Sigmoid colon (tissue), 4 donors: ENCODE results near the gene TGIF2.

ENCODE experiments used
- POLR2A ChIP-seq, 2 donors: fragments of 450-650 bp; IDR thresholded peaks; one replicate each; pipeline ENCODE4 v1.6.1; 2016; ENCODE audit warnings: antibody characterized with exemption in 2 of 2, mild to moderate bottlenecking in 2 of 2, moderate library complexity in 2 of 2
- POLR2AphosphoS5 ChIP-seq, 4 donors: sonication (generic); formaldehyde crosslinking; IDR thresholded peaks; one replicate each; pipeline ENCODE4 v1.6.1; 2017; ENCODE audit warnings: antibody characterized with exemption in 4 of 4
- TF ChIP-seq, protein P1 (sequence below), 4 experiments: fragments of 450-650 bp in 3 of 4; fragments of 200-600 bp in 1 of 4; IDR thresholded peaks; one replicate each; pipeline ENCODE4 v1.5.1; 2016 to 2019; ENCODE audit warnings: antibody characterized with exemption in 4 of 4, mild to moderate bottlenecking in 3 of 4, moderate library complexity in 2 of 4

DNA sequence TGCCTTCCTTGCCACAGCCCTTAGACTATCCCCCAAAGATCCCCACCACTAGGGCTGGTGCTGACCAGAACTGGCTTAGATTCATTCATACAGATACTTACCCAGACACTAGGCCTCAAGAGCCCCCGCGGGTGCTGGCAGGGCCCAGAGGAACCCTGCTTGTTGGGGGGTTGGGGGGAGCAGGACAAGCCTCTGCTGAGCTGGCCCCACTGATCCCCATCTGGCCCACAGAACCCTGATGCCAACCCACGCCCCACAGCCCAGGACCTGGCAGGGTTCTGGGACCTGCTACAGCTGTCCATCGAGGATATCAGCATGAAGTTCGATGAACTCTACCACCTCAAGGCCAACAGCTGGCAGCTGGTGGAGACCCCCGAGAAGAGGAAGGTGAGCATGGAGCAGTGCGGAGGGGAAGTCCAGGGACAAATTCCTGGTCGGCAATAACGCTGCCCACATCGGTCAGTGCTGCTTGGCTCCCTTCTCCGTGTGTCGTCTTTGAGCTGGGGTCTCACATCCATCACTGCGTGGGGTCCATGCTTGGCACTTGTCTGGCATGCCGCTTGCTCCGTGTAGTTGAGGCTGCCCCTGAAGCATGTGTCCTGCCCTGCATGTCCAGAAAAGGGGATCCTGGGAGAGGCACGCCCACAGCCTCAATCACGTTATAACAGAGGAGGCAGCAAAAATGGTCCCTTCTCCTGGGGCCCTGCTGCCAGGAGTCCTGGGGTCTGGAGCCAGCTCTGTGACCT, 47.6 kb upstream of the TGIF2 start:
- TF ChIP-seq POLR2AphosphoS5 (IDR thresholded peaks at IDR 0.05) (no peak), POLR2A (IDR thresholded peaks at IDR 0.05) (no peak)
- TF ChIP-seq, protein P1, sequence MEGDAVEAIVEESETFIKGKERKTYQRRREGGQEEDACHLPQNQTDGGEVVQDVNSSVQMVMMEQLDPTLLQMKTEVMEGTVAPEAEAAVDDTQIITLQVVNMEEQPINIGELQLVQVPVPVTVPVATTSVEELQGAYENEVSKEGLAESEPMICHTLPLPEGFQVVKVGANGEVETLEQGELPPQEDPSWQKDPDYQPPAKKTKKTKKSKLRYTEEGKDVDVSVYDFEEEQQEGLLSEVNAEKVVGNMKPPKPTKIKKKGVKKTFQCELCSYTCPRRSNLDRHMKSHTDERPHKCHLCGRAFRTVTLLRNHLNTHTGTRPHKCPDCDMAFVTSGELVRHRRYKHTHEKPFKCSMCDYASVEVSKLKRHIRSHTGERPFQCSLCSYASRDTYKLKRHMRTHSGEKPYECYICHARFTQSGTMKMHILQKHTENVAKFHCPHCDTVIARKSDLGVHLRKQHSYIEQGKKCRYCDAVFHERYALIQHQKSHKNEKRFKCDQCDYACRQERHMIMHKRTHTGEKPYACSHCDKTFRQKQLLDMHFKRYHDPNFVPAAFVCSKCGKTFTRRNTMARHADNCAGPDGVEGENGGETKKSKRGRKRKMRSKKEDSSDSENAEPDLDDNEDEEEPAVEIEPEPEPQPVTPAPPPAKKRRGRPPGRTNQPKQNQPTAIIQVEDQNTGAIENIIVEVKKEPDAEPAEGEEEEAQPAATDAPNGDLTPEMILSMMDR (IDR thresholded peaks at IDR 0.05): no peak
